GM15510 (cell line): Measurements from ENCODE around the gene SLC35D2.

ENCODE experiments used
- POLR2A ChIP-seq: IDR thresholded peaks from 3 replicates; pipeline ENCODE4 v1.6.1; 2011; ENCODE audit warnings: borderline replicate concordance; ENCODE audit not compliant: insufficient read length; ENCODE audit errors: extremely low read depth

Gene SLC35D2

GRCh38 chr9:96344458-96345180 is 38.9 kb downstream of the SLC35D2 start:
- no peak for TF ChIP-seq POLR2A

- TF ChIP-seq POLR2A, result no peak
Observed at GRCh38 chr9:96343515-96344360, 39.8 kb downstream of the SLC35D2 start.

- TF ChIP-seq POLR2A, result no peak
Observed at GRCh38 chr9:96342571-96343245, 40.8 kb downstream of the SLC35D2 start.

GRCh38 chr9:96340707-96341106 is 42.8 kb downstream of the SLC35D2 start:
- no peak for TF ChIP-seq POLR2A

DNA sequence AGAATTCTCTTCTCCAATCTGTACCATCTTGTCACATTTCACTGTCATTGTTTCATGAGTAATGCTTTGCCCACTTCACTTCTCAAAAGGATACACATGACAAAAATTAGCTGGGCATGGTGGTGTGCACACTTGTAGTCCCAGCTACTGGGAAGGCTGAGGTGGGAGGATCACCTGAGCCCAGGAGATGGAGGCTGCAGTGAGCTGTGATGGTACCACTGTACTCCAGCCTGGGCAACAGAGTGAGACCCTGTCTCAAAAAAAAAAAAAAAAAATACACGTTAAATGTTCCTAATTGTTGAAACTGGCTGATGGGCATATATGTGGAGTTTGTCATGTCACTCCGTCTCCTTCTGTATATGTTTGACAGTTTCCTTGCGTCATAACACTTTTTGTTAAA is 45.2 kb downstream of the SLC35D2 start:
- TF ChIP-seq POLR2A, result no peak

- TF ChIP-seq POLR2A, result no peak
Observed at GRCh38 chr9:96333958-96334357, 49.6 kb downstream of the SLC35D2 start.

DNA sequence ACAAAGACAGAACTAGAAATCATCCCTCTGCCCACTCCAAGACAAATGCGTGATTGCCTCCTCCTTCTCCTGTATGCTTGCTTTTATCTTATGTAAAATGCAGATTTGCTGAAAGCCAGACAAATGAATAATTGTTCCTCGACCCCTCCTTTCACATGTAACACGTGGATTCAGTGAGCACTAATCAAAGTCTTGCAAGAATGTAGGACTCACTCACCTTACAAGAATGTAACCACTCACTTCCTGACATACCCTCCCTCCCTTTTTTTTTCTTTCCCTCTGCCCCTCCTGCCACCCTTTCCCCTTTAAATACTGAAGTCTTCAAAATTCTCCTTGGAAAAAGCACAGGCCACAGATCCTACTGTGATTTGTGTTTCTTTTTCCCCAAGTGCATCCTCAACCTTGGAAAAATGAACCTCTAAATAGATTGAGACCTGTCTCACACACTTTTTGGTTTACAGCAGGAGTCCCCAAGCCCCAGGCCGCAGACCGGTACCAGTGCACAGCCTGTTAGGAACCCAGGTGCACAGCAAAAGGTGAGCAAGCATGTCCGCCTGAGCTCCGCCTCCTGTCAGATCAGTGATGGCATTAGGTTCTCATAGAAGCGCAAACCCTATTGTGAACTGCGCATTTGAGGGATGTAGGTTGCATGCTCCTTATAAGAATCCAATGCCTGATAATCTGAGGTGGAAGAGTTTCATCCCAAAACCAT is 52.1 kb downstream of the SLC35D2 start:
- no peak for TF ChIP-seq POLR2A

DNA sequence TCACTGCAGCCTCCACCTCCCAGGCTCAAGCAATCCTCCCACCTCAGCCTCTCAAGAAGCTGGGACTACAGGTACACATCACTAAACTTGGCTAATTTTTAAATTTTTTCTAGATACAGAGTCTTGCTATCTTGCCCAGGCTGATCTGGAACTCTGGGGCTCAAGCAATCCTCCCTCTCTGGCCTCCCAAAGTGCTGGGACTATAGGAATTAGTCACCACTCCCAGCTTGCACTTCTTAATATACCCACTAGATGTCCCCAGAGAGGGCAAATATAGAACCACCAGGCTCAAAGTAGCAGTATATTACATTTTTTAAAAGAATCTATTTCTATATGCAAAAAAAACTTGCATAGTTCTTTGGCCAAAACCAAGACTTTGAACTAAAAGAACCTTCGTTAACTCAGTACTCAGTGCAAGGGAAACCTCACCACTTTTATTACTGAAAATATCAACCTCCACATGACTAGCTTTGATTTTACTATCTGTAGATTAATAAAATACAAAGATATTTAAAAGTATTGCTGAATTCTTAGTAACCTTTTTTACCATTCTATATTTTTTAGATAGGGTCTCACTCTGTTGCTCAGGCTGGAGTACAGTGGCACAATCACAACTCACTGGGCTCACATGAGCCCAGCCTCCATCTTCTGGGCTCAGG is 55.7 kb downstream of the SLC35D2 start:
- no peak for TF ChIP-seq POLR2A

- TF ChIP-seq POLR2A, result no peak
Observed at GRCh38 chr9:96323169-96323568, 60.3 kb downstream of the SLC35D2 start.

DNA sequence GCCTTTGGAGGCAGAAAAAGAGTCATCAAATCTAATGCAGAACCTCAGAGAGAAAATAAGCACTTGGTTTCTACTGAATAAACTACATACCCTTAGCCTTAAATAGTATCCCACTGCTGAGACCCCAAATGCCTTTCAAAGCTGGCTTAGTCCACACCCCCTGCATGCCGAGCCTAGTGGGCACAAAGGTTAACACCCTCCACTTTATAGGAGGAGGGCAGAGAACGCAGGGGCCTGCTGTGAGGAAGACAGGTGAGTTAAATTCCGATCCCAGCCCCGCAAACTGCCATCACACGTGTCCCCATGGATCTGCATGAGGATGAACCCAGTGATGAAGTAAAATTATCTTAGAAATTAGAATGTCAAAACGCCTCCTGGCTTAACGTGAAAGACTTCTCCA is 62.0 kb downstream of the SLC35D2 start:
- no peak for TF ChIP-seq POLR2A

GRCh38 chr9:96320749-96321280 is 62.7 kb downstream of the SLC35D2 start:
- no peak for TF ChIP-seq POLR2A

DNA sequence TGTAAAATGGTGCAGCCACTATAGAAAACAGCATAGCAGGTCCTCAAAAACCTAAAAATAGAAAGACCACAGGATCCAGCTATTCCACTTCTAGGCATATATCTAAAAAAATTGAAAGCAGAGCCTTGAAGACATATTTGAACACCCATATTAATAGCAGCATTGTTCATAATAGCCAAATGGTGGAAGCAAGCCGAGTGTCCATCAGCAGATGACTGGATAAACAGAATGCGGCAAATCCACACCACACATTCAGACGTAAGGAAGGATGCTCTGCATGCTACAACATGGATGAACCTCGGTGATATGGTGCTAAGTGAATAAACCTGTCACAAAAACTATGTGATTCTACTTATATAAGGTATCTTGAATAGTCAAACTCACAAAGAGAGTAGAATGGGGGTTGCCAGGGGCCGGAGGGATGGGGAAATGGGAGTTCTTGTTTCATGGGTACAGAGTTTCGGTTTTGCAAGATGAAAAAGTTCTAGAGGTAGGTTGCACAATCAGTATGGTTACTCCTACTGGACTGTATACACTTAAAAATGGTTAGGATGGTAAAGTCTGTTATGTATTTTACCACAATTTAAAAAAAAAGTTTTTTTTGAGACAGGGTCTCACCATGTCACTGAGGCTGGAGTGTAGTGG is 64.5 kb downstream of the SLC35D2 start:
- TF ChIP-seq POLR2A, result no peak

- no peak for TF ChIP-seq POLR2A
Observed at GRCh38 chr9:96317335-96317980, 66.1 kb downstream of the SLC35D2 start.

DNA sequence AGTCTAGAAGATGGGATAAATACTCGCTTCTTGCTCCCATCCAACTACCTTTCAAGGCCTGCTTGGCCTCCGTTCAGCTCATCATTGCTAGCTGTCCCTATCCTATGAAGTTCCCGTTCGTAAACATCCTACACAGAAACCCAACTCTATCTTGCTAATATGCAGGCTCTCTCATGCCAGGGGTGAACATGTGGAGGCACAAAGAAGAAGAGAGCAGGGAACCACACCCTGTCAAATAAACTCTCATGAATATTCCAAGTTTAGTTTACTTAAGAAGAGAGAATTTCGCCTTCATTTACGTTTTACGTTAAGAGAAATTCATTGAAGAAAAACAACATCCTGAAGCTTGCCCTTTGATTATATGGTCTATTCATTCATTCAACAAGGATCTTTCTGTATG is 73.7 kb downstream of the SLC35D2 start:
- no peak for TF ChIP-seq POLR2A

DNA sequence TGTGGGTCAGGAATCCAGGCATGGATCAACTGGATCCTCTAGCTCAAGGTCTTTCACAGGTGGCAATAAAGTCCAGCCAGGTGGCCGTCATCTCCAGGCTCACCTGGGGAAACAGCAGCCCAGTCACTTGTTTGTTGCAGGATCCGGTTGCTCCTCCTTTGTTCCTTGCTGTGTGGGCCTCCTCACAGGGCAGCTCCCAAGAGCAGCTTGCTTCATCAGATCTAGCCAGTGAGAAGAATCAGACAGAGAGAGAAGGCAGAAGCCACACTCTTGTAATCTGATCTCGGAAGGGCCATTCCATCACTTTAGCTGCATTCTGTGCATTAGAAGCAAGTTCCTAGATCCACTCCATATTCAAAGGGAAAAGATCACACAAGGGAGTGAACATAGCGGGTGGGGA is 78.3 kb downstream of the SLC35D2 start:
- no peak for TF ChIP-seq POLR2A
